GM12878 (cell line): Measurements from ENCODE around the gene ARL4D.

ENCODE experiments used
- ATF7 ChIP-seq: fragments of 450-650 bp; IDR thresholded peaks from 2 replicates; pipeline ENCODE4 v1.6.1; 2016; ENCODE audit warnings: low read depth, mild to moderate bottlenecking
- BCLAF1 ChIP-seq: fragments of 450-650 bp; IDR thresholded peaks from 2 replicates; pipeline ENCODE4 v1.6.1; 2017; ENCODE audit warnings: antibody characterized with exemption, mild to moderate bottlenecking, moderate library complexity
- CBX5 ChIP-seq: sonication (generic); IDR thresholded peaks from 2 replicates; pipeline ENCODE4 v1.6.1; 2016; ENCODE audit warnings: low read depth, moderate library complexity, mild to moderate bottlenecking, inconsistent platforms
- CHD2 ChIP-seq: IDR thresholded peaks from 2 replicates; pipeline ENCODE4 v1.6.1; 2011; ENCODE audit warnings: low read depth, low read length, improper control_type of control experiment, borderline replicate concordance
- JUNB ChIP-seq: IDR thresholded peaks from 2 replicates; pipeline ENCODE4 v1.6.1; 2016; ENCODE audit warnings: antibody characterized with exemption, mild to moderate bottlenecking
- NBN ChIP-seq: fragments of 450-650 bp; IDR thresholded peaks from 2 replicates; pipeline ENCODE4 v1.6.1; 2016
- NFIC ChIP-seq: IDR thresholded peaks from 2 replicates; pipeline ENCODE4 v1.6.1; 2012; ENCODE audit warnings: low read depth, mild to moderate bottlenecking, inconsistent platforms, low read length, moderate library complexity
- RELA ChIP-seq: fragments of 450-650 bp; IDR thresholded peaks from 2 replicates; pipeline ENCODE4 v1.8.0; 2014; ENCODE audit warnings: borderline replicate concordance; ENCODE audit not compliant: partially characterized antibody
- SMAD5 ChIP-seq: IDR thresholded peaks from 2 replicates; pipeline ENCODE4 v1.6.1; 2016; ENCODE audit warnings: antibody characterized with exemption, low read depth
- SMC3 ChIP-seq: IDR thresholded peaks from 2 replicates; pipeline ENCODE4 v1.6.1; 2011; ENCODE audit warnings: low read length, improper control_type of control experiment, borderline replicate concordance
- YY1 ChIP-seq: IDR thresholded peaks from 2 replicates; pipeline ENCODE4 v1.6.1; 2011; ENCODE audit warnings: low read depth, mild to moderate bottlenecking, low read length
- TF ChIP-seq, protein P1 (sequence below), 3 experiments: IDR thresholded peaks in 2 of 3; conservative IDR thresholded peaks in 1 of 3; 2 replicates each; pipeline ENCODE4 v1.5.1; 2011; ENCODE audit warnings: low read depth in 3 of 3, low read length in 3 of 3, mild to moderate bottlenecking in 3 of 3, control low read depth in 2 of 3, moderate library complexity in 2 of 3, inconsistent platforms in 1 of 3, mixed read lengths in 1 of 3; ENCODE audit not compliant: control insufficient read depth in 2 of 3, insufficient read depth in 1 of 3; ENCODE audit errors: extremely low read depth in 1 of 3

GRCh38 chr17:43395165-43395564 lies 3.6 kb upstream of the ARL4D start:
- TF ChIP-seq, protein P1, sequence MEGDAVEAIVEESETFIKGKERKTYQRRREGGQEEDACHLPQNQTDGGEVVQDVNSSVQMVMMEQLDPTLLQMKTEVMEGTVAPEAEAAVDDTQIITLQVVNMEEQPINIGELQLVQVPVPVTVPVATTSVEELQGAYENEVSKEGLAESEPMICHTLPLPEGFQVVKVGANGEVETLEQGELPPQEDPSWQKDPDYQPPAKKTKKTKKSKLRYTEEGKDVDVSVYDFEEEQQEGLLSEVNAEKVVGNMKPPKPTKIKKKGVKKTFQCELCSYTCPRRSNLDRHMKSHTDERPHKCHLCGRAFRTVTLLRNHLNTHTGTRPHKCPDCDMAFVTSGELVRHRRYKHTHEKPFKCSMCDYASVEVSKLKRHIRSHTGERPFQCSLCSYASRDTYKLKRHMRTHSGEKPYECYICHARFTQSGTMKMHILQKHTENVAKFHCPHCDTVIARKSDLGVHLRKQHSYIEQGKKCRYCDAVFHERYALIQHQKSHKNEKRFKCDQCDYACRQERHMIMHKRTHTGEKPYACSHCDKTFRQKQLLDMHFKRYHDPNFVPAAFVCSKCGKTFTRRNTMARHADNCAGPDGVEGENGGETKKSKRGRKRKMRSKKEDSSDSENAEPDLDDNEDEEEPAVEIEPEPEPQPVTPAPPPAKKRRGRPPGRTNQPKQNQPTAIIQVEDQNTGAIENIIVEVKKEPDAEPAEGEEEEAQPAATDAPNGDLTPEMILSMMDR (IDR thresholded peaks at IDR 0.05 in 2 of 3, conservative IDR thresholded peaks at IDR 0.05 in 1 of 3; ENCODE audit: control insufficient read depth in 2 of 3, extremely low read depth in 1 of 3, insufficient read depth in 1 of 3, low read depth in 3 of 3, low read length in 3 of 3): no peak
- TF ChIP-seq RELA: no peak
- no peak for TF ChIP-seq CBX5
- TF ChIP-seq NFIC: no peak
- TF ChIP-seq ATF7: no peak
- TF ChIP-seq SMC3: no peak
- no peak for TF ChIP-seq JUNB
- no peak for TF ChIP-seq CHD2
- no peak for TF ChIP-seq SMAD5
- TF ChIP-seq YY1: no peak
- TF ChIP-seq BCLAF1: no peak
- no peak for TF ChIP-seq NBN
